Measurements from ENCODE around the gene HMG20A. TPM values are rescaled to one million over a fixed set of nuclear protein-coding genes. Genes with fewer than 3 reads are reported as not detected.
A peak's percentile ranks its signal among the peaks of the same experiment; 100 is the strongest.

HMG20A gene
- total RNA-seq = 10 to 100 TPM; 33.5 to 36.3 TPM
- long read RNA-seq, full-length matches to known transcripts = 20 of 34 reads
- long read RNA-seq, partial matches to known transcripts = 11 of 34 reads
- long read RNA-seq, other reads (novel, unspliced or antisense) = 3 of 34 reads

DNA sequence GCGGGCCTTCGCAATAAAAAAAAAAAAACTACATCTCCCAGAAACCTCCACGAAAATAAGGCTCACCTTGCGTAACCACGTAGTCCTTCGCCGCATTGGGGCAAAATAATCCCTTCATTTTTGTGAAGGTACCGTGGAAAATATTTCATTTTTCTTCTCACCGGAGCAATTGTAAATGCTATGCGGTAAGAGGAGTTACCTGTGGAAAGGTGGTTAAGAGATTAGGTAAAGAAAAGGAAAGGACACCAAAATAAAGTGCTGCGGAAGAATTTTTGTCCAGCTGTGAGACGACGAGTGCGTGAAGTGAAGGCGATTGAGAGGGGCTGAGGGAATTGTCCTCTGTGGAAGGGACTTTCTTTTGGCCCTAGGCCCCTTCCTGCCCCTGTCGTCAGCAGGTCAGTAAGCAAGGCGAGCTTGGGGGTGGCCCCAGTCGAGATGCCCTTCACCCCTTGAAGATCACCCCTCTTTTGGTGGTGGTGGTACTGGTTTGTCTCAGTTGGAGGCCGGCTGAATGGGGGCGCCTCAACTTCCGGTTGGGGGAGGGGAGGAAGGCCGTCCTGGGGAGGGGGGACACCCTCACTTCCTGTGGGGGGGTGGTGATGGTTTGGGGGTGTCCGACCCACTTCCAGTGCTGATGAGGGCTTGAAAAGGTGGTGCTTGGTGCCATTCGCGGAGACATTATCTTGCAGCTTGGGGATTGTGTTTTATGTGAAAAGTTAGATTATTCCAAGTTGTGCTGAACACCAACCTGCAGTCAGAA, at the start of gene HMG20A:
Gene HMG20A (plus strand): TSS at position 279 of the 760 bp plus-strand sequence. CDS start 37,520 bp downstream, outside the sequence.
- ATAC-seq = peak; percentile 51 to 55
- intact Hi-C loops (cut with DNase I) = loop anchor here in 1 of 2 donors (5.0 kb wide), 1 partner anchor 77 kb away; no protein-coding TSS in a partner anchor

DNA sequence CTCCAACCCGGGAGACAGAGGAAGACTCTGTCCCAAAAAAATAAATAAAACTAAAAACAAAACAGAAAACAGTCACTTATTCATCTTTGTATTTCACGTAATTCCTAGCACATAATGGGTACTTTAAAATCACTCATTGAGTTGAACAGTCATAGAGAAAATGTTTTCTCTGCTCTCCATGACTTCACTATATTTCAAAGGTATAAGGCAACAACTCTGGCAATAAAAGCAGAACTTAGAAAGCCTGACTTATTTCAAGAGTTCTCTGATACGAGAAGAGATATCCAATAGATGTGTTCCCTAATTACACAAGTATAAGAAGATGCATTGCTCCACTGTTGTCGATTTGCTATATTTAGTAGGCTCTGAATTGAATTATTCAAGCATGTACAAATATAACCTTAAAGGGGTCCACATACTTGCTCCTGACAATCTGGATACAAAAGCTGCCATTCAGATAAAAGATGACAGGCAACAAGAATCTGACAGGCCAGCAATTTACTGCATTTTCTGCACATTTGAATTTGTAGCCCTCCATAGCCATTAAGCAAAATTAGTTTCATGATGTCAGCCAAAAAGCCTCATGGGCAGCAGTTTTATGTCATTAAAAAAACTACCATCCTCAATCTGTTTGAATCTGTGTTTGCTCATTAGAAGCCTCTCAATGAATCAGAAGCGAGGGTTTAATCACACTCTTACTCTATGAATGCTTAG, 48.7 kb upstream of the HMG20A start:
- DNase-seq (no peak), ATAC-seq (no peak)
- intact Hi-C loops (cut with DNase I) = no loop called here

More for the DNA sequence above, at the start of gene HMG20A:
- peak; percentile 68 for DNase-seq

GRCh38 chr15:77373441-77373840, 47.2 kb upstream of the HMG20A start:
- intact Hi-C loops (cut with DNase I) = no loop called here
- no peak for DNase-seq
- ATAC-seq = no peak

DNA sequence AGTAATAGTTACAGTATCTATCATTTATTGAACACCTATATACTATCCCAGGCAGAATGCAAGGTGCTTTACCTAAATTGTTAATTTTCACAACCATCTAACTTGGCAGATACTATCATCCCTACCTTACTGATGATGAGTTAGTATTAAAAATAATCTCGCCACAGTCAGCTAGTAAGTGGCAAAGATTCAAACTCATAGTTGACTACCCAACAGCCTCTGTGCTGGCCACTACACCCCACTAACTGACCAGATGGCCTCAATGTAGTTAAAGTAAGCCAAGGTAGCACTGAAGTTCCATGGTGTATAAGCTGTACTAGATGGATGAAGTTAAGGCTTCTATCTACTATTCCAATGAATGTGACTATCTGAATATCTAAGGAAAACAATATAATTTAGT, 45.6 kb upstream of the HMG20A start:
- ATAC-seq = no peak
- intact Hi-C loops (cut with DNase I) = no loop called here
- DNase-seq = no peak

DNA sequence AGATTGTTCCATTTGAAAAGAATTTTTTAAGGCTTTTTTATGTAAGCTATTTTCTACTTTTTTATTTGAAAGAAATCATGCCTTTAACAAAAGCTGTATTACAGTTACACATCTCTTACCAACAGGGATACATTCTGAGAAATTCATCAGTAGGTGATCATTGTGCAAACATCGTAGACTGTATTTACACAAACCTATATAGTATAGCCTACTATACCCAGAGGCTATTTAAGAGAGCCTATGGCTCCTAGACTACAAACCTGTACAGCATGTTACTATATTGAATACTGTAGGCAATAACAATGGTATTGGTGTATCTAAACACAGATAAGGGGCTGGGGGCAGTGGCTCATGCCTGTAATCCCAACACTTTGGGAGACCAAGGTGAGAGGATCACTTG, 43.9 kb upstream of the HMG20A start:
- no peak for DNase-seq
- ATAC-seq = no peak
- intact Hi-C loops (cut with DNase I) = no loop called here

- DNase-seq = no peak
- intact Hi-C loops (cut with DNase I) = no loop called here
- no peak for ATAC-seq
Observed at GRCh38 chr15:77380033-77380432, 40.7 kb upstream of the HMG20A start.

DNA sequence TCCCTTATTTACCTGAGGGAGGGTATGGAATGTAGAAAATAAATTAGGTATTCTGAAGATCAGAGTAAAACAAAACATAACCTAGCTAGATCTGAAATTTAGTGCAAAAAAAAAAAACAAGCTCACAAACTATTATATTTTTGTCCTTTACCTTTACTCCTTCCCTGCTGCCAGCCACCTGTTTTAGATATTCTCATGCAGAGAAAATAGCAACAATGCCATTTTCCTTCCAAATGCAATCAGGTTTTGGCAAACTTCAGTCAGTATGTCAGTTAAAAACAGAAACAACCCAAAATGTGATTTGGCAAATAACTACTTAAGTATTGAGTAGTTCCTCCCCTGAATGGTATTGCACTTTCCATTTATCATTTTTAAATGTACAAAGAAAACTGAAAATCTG, 36.6 kb upstream of the HMG20A start:
- intact Hi-C loops (cut with DNase I) = no loop called here
- no peak for DNase-seq
- no peak for ATAC-seq

DNA sequence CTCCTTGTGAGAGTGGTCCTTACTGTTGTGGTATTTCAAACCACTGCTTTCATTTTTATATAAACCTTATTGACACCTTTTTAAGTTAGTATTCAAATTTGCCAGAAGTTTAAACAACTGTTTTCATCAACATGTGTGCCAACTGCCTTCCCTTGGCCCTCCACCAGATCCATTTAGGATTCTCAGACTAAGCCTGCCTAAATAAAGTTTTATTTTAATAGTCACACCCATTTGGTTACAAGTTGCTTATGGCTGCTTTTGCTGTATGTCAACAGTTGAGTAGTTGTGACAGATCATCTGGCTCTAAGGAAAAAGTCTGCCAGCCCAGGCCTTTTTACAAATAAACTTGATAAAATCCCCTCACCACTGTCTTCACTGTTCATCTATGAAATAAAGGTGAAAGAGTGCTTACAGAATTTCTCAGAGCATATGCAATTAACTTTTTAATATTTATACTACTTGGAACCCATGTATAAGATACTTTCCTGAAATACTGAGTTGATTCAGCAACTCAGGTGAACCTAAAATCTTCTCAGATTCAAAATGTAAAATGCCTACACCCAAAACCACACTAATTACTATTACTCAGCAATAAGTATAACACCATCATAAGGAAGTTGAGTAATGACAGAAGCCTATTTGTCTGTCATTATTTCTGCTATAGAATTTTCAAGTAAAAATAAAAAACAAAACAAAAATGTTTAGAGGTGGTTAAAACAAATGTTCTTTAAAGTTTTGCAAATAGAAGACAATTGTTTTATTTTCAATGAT, 35.9 kb upstream of the HMG20A start:
- DNase-seq = no peak
- intact Hi-C loops (cut with DNase I) = no loop called here
- ATAC-seq = no peak

GRCh38 chr15:77386626-77387025, 34.1 kb upstream of the HMG20A start:
- DNase-seq = no peak
- no peak for ATAC-seq
- intact Hi-C loops (cut with DNase I) = no loop called here

DNA sequence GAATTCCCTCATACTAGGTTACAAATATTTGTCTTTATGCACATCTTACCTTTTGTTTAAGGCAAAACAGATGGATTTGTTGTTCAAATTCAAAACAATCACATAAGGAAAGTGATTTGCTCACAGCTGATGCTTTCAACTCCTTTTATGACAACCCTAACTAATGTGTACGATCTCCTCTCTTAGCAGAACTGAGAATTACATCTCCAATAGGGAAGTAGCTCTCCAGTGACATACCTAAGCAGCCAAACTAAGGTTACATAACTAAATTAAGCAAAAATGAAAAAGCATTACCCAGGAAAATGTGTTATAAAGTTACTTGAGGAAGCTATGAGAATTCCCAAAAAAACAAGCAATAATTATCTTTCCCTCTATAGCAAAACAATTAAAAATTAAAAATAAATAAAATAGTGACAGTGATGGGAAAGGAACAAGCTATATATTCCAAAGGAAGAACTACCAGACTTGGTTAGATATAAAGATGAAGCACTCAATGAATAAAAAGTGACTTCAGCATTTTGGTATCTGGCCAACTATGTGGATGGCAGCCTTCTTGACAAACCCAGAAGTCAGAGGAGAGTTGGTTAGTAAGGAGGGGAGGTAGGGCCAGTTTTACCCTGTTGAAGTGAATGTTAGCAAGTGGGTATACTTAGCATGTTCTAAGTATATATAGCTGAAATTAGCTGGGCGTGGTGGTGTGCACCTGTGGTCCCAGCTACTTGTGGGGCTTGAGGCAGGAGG, 33.2 kb upstream of the HMG20A start:
- DNase-seq (no peak), ATAC-seq (peak in 1 of 2 donors; percentile 29)
- intact Hi-C loops (cut with DNase I) = no loop called here

DNA sequence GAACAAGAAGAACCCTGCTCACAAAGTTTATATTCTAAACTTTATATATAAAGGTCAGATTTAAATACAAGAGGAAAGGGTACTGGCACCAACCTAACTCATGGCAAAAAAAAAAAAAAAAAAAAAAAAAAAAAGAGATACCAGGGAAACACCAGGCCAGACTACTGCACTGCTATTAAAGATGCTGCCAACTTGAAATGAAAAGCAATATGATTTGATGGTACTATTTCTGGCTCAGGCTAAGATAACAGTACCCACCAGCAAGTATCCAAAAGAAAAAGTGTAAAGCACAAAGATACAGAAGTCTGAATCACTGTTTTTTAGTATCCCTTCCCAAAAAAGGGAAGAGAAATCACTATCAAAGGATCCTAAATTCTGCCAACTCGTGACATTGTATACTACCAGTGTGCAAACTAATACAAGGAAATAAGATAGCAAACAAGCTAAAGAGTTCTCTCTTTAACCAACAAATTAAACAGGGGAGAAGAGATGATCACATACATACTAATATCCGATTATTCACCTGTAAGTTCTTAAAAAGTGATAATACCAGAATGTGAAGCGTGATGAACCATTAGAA, 29.2 kb upstream of the HMG20A start:
- intact Hi-C loops (cut with DNase I) = no loop called here
- ATAC-seq = peak; percentile 51 to 72
- DNase-seq = no peak

- ATAC-seq (peak in 1 of 2 donors; percentile 30), DNase-seq (no peak)
- intact Hi-C loops (cut with DNase I) = no loop called here
Observed at GRCh38 chr15:77392762-77393470, 27.8 kb upstream of the HMG20A start.

DNA sequence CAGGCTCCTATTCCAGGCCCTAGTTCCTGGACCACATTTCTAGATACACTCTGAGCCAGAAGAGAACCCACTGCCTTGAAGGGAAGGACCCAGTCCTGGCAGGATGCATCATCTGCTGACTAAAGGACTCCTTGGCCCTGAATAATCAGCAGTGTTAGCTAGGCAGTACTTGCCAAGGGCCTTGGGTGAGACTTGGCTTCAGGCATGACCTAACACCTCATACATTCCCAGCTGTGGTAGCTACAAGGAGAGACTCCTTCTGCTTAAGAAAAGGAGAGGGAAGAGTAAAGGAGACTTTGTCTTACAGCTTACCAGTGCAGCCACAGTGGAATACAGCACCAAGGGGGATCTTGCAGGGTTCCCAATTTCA, 27.2 kb upstream of the HMG20A start:
- DNase-seq (no peak), ATAC-seq (peak in 1 of 2 donors; percentile 86)
- intact Hi-C loops (cut with DNase I) = no loop called here

DNA sequence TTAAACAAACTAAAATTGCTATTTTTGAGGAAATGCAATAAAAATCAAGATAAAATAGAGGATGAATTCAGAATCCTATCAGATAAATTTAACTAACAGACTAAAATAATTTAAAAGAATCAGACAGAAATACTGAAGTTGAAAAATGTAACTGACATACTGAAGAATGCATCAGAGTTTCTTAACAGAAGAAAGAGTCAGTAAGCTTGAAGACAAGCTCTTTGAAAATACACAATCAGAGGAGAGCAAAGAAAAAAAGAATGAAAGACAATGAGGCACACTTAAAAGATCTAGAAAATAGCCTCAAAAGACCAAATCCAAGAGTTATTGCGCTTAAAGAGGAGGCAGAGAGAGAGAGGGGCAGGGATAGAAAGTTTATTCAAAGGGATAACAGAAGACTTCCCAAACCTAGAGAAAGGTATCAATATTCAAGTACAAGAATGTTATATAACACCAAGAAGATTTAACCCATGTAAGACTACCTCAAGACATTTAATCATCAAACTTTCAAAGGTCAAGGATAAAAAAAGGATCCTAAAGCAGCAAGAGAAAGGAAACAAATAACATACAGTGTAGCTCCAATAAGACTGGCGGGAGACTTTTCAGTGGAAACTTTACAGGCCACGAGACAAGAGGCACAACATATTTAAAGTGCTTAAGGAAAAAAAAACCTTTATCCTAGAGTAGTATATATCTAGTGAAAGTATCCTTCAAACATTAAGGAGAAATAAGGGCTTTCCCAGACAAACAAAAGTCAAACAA, 25.5 kb upstream of the HMG20A start:
- DNase-seq = no peak
- ATAC-seq = no peak
- intact Hi-C loops (cut with DNase I) = no loop called here

- ATAC-seq = no peak
- intact Hi-C loops (cut with DNase I) = no loop called here
- no peak for DNase-seq
Observed at GRCh38 chr15:77396692-77397091, 24.0 kb upstream of the HMG20A start.

- ATAC-seq (no peak), DNase-seq (no peak)
- intact Hi-C loops (cut with DNase I) = no loop called here
Observed at GRCh38 chr15:77398927-77399326, 21.8 kb upstream of the HMG20A start.

GRCh38 chr15:77400258-77400657, 20.4 kb upstream of the HMG20A start:
- no peak for DNase-seq
- no peak for ATAC-seq
- intact Hi-C loops (cut with DNase I) = no loop called here

All from left cardiac atrium (tissue), 4 donors.